GM19372 (cell line): Measurements from ENCODE around the gene NUP58.

Experiments used
- ATAC-seq: cut with Tn5 transposase; IDR thresholded peaks from one replicate; pipeline ENCODE4 v1.9.1; 2021; ENCODE audit warnings: mild to moderate bottlenecking, low read depth, moderate library complexity; ENCODE audit not compliant: unreplicated experiment

The NUP58 gene

GRCh38 chr13:25375727-25376358, 74.4 kb downstream of the NUP58 start:
- no peak for ATAC-seq

- no peak for ATAC-seq
Measured at GRCh38 chr13:25377244-25377962, 76.0 kb downstream of the NUP58 start.

GRCh38 chr13:25378528-25378927, 77.1 kb downstream of the NUP58 start:
- ATAC-seq = no peak

- no peak for ATAC-seq
Measured at GRCh38 chr13:25379011-25379410, 77.6 kb downstream of the NUP58 start.

- no peak for ATAC-seq
Measured at GRCh38 chr13:25380082-25380481, 78.7 kb downstream of the NUP58 start.

GRCh38 chr13:25380741-25381324, 79.4 kb downstream of the NUP58 start:
- ATAC-seq = no peak

- no peak for ATAC-seq
Measured at GRCh38 chr13:25384758-25385410, 83.5 kb downstream of the NUP58 start.

GRCh38 chr13:25391932-25392331, 90.5 kb downstream of the NUP58 start:
- ATAC-seq = no peak
